ENCODE measurements around the gene ITGB5. TPM values are rescaled to one million over a fixed set of nuclear protein-coding genes. Genes with fewer than 3 reads are reported as not detected.

The ITGB5 gene
- total RNA-seq, 1 donor from 2014 or later: 46.0 TPM

- peaks cover 22% of the 10 kb centered on the region for H3K36me3 Mint-ChIP-seq
- no peaks in the 10 kb centered on the region for H3K27me3 Mint-ChIP-seq
- H3K4me3 Mint-ChIP-seq: no peak overlapping the region
- H3K4me1 Mint-ChIP-seq (ENCODE audit: unreplicated experiment): peaks cover 32% of the 10 kb centered on the region
- H3K27ac Mint-ChIP-seq: peak overlapping the region; percentile 6
- no peaks in the 10 kb centered on the region for H3K9me3 Mint-ChIP-seq
- no peak for DNase-seq (ENCODE audit: extremely low spot score, unreplicated experiment)
- no peak for TF ChIP-seq CTCF (conservative IDR thresholded peaks at IDR 0.05)
These were observed 48.2 kb downstream of the ITGB5 start for GRCh38 chr3:124838963-124839362.

- Mint-ChIP-seq H3K9me3 (no peaks in the 10 kb centered on the region), H3K27ac (peak overlapping the region; percentile 62), H3K27me3 (no peaks in the 10 kb centered on the region), H3K4me1 (ENCODE audit: unreplicated experiment) (peaks cover 36% of the 10 kb centered on the region), H3K36me3 (peaks cover 17% of the 10 kb centered on the region), H3K4me3 (no peak overlapping the region)
- DNase-seq (ENCODE audit: extremely low spot score, unreplicated experiment): no peak
- TF ChIP-seq CTCF (conservative IDR thresholded peaks at IDR 0.05): no peak
These were observed 49.4 kb downstream of the ITGB5 start for GRCh38 chr3:124837730-124838186.

- H3K4me3 Mint-ChIP-seq: no peak overlapping the region
- TF ChIP-seq CTCF (conservative IDR thresholded peaks at IDR 0.05): no peak
- no peaks in the 10 kb centered on the region for H3K27me3 Mint-ChIP-seq
- DNase-seq (ENCODE audit: extremely low spot score, unreplicated experiment): no peak
- H3K27ac Mint-ChIP-seq: peak overlapping the region; percentile 62
- peaks cover 36% of the 10 kb centered on the region for H3K4me1 Mint-ChIP-seq (ENCODE audit: unreplicated experiment)
- no peaks in the 10 kb centered on the region for H3K9me3 Mint-ChIP-seq
- H3K36me3 Mint-ChIP-seq: peaks cover 17% of the 10 kb centered on the region
These were observed 50.1 kb downstream of the ITGB5 start for GRCh38 chr3:124837065-124837464.

GRCh38 chr3:124836448-124836847 lies 50.7 kb downstream of the ITGB5 start:
- no peak for DNase-seq (ENCODE audit: extremely low spot score, unreplicated experiment)
- Mint-ChIP-seq H3K36me3 (peaks cover 13% of the 10 kb centered on the region), H3K27me3 (no peaks in the 10 kb centered on the region), H3K4me3 (no peak overlapping the region), H3K4me1 (ENCODE audit: unreplicated experiment) (peaks cover 36% of the 10 kb centered on the region), H3K27ac (no peak overlapping the region), H3K9me3 (no peaks in the 10 kb centered on the region)
- no peak for TF ChIP-seq CTCF (conservative IDR thresholded peaks at IDR 0.05)

- Mint-ChIP-seq H3K4me3 (peak overlapping the region; percentile 76), H3K36me3 (peaks cover 11% of the 10 kb centered on the region), H3K27ac (peak overlapping the region; percentile 94), H3K27me3 (no peaks in the 10 kb centered on the region), H3K9me3 (no peaks in the 10 kb centered on the region), H3K4me1 (ENCODE audit: unreplicated experiment) (peaks cover 40% of the 10 kb centered on the region)
- TF ChIP-seq CTCF (conservative IDR thresholded peaks at IDR 0.05): no peak
- no peak for DNase-seq (ENCODE audit: extremely low spot score, unreplicated experiment)
These were observed 52.1 kb downstream of the ITGB5 start for GRCh38 chr3:124834723-124835718.
